KBM-7 (cell line): ENCODE results near the gene RBP3.

Source experiments
- DNase-seq: peaks from one replicate; pipeline ENCODE4 v3.0.0-alpha.2; 2015
- in situ Hi-C: fragments of 300-500 bp; cut with MboI; formaldehyde crosslinking; loops from 2 replicates; pipeline ENCODE4 v1.14.3; 2020; ENCODE audit warnings: low sequenced_read_pairs, low pct_unique_long_range_greater_than_20kb, mixed read lengths

Gene RBP3

GRCh38 chr10:47405857-47406547 lies 57.8 kb downstream of the RBP3 start:
- no peak for DNase-seq
- in situ Hi-C loops: no loop called here

GRCh38 chr10:47406548-47406869 lies 58.3 kb downstream of the RBP3 start:
- DNase-seq: no peak
- in situ Hi-C loops: no loop called here

- in situ Hi-C loops: no loop called here
- DNase-seq: no peak
Measured at GRCh38 chr10:47406870-47407691, 58.9 kb downstream of the RBP3 start.
